COLO668 (cell line): ENCODE measurements around the gene FLRT1.

ENCODE experiments used
- DNase-seq: peaks from one replicate; lab custom pipeline; 2025; ENCODE audit not compliant: unreplicated experiment; lab: John Stamatoyannopoulos, UW

Gene FLRT1

DNA sequence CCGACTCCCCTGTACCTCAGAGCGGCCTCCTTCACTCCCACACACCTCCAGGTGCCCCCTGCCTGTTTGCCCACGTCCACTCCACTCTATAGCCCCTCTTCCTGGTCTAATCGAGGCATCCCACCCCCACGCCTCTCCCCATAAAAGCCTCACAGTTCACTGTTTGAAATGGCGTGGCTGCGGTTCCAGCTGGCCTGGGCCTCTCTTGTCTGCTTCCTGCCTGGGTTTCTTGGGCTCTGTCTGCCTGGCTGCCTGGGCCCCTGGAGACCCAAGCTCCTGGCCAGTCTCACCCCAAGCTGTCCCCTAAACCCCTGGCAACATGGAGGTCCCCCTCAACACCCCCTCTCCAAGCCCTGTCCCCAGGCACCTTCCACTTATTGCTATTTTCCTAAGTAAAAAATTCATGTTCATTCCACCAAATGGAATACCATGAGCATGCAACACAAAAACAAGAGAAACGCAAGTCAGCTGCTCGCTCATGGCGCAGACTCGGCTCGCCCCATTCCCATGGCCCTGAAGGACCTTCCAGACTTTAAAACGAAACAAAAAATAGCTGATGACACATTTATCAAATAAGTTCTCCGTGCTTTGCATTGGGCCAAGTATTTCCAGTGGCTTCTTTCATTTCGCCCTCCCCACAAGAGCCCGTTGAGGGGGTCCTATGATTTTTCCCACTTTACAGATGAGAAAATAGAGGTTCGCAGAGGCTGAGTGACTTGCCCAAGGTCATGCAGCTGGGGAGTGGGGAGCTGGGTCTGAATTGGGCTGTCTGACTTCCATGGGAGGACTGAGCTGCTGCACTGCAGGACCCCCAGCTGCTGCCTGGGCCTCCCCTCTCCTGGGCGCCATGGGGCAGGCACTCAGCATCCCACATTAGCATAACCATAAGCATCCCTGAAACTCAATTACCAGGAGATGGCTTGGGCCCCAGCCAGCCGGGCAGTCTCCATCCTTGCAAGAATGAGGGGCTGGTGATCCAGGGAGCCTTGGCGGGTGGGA, 11.7 kb upstream of the FLRT1 start:
- DNase-seq: no peak

DNA sequence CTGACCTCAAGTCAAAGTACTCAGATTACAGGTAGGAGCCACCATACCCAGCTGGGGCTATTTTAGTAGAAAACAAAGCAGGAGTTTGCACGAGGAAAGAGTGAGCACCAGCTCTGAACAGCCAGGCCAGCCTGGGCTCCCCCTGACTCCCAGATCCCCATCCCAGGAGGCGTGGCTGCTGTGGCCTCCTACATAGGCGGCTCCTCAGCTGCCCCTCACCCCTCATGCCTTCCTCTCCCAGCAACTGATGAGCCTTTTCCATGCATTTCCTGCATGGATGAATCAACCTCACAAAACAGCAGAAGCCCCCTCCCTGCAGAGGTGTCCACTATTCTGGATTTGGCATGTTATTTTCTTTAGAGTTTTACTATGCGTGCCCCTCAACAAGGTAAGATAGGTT, 10.5 kb upstream of the FLRT1 start:
- no peak for DNase-seq

GRCh38 chr11:64026575-64027205, 9.0 kb upstream of the FLRT1 start:
- no peak for DNase-seq

GRCh38 chr11:64027651-64028397, 7.9 kb upstream of the FLRT1 start:
- no peak for DNase-seq

- DNase-seq: peak; percentile 53
Measured at GRCh38 chr11:64028398-64029115, 7.2 kb upstream of the FLRT1 start.

DNA sequence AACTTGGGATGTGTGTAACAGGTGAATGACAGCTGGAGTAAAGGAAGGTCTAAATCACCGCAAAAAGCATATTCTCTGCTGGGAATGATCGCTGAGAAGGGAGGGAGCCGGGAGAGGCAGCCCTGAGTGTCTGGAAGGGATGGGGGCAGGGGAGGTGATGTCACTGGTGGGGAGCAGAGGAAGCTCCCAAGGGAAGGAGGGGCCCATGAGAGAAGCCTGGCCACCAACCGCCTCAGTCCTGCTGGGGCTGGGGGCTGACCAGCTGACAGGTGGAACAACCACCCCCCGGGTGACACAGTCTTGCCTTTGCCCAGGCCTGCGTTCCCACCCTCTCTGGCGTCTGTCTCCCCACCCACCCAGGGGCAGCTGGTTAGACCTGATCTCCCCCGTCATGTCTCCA, 6.0 kb upstream of the FLRT1 start:
- no peak for DNase-seq

- DNase-seq: no peak
Measured at GRCh38 chr11:64031001-64031400, 4.7 kb upstream of the FLRT1 start.

DNA sequence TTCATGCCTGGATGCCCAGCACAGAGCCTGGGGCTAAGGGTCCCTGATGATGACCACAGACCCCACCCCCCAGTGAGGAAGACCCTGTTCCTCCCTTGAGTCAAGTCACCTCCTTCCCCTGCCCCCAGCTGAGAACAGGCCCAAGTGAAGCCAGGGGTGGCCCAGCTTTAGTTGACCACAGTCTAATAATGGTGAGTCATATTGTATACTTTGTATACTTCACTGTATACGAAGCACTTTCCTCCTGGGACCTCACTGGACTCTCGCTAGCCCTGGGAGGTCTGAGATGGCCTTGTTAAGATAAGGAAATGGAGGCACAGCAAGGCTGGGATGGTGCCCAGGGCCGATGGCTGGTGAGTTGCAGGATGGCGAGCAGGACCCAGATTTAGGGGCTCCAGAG, 3.7 kb upstream of the FLRT1 start:
- no peak for DNase-seq

DNA sequence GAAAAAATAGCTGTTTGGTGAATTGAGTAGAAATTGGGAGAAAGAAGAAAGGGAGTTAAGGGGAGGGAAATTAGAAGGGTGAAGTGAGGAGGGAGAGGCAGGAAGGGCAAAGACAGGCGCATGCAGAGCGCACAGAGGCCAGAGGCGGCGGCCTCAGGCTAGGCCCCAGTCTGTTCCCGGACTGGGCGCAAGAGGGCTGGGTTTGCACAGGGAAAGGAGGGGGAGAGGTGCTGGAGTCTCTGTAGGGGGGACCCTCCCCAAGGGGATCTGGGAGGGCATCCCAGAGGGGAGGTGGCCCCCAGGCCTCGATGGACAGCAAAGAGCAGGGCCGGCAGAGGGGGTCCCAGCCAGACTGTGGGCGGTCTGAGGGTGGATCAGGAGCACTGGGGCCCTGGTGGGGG, 1.3 kb upstream of the FLRT1 start:
- no peak for DNase-seq

GRCh38 chr11:64035081-64035524, 628 bp upstream of the FLRT1 start:
- DNase-seq: no peak

GRCh38 chr11:64036087-64037026, 626 bp downstream of the FLRT1 start:
- peak; percentile 35 for DNase-seq

DNA sequence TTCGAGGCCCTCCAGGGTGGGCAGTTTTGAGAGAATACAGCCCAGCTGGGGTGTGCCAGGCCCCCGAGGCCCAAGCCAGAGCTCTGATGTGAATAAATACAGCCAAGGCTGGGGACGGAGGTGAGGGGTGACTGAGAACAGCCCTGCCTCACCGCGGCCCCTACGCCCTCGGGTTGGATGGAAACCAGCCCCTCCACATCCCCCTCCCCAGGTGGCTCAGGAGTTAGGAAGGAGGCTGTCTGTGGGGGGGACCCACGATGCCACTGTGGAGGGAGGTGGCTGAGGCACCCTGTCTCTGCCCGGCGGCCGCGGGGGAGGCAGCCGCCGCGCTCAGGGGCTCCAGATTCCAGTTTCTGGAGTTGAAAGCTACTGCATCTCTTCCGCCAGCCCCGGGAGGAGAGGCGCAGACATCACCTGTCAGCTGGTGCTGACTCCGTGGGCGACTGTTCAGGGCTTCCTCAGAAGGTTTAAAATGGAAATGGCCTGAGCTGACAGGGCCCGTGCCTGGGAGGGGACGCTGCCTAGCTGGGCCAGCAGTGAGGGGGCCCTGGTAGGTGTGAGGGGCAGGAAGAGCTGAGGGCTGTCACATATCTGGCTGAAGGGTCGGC, 1.4 kb downstream of the FLRT1 start:
- DNase-seq: no peak

DNA sequence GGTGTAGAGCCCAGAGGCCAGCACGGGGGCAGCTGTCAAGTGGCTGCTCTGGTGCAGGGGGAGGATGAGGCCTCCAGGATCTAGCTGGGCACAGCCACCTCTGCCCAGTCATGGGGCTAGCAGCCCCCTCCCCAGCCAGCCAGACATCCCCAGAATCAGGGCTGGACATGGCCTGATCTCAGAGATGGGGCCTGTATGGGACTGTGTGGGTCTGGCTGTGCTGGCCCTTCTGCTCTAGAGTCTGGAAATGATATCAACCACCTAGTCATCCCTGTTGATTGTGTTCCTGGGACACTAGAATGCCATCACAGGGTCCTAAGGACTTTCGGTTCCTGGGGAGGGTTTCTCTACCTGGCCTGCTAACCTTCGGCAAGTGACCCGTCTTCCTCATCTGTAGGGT, 2.8 kb downstream of the FLRT1 start:
- DNase-seq: no peak

- DNase-seq: no peak
Measured at GRCh38 chr11:64039012-64039665, 3.4 kb downstream of the FLRT1 start.

DNA sequence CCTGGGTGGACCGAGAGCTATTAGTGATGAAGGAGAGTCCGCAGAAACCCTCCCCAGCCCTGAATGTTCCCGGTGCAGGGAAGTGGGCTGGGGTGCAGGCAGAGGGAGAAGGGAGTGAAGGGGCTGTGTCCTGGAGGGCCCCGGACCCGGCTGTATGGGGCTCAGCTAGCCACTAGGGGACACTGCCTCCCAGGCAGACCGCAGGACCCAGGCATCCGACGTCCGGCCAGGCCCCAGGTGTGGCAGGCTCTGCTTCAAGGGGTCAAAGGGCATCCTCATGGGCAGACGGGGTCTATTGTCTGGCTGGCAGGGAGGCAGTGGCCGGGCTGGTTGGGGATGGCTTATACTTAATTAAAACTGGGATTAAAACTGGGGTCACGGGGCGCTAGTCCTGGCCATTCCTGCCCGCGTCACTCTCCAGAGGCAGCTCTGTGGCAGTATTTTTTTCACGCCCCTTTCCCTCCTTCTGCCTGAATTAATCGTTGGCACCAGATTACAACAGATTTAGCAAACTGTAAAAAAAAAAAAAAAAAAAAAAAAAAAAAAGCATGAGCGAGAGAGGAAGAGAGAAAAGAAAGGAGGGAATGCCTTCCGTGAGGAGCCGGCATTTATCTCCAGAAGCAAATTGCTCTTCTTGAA, 5.1 kb downstream of the FLRT1 start:
- peak; percentile 32 for DNase-seq

GRCh38 chr11:64041846-64042245, 6.1 kb downstream of the FLRT1 start:
- DNase-seq: no peak

GRCh38 chr11:64042301-64042700, 6.6 kb downstream of the FLRT1 start:
- DNase-seq: no peak

DNA sequence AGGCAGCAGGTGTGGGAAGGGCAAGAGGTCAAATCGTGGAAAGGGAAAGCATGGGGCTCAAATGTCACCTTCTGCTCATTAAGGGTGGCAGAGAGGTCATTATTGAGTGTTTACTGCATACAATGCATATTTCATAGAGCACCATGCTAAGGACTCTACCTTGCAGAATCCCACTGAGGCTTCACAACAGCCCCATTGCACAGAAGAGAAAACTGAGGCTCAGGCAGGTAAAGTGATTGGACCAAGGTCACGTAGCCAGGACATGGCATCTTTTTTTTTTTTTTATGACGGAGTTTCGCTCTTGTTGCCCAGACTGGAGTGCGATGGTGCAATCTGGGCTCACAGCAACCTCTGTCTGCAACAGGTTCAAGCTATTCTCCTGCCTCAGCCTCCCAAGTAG, 7.8 kb downstream of the FLRT1 start:
- DNase-seq: no peak
